VCaP (cell line): ENCODE results near the gene ALDH1A1.

Experiments
- H3K27ac ChIP-seq: fragments of 450-650 bp; 2 replicates; pipeline ENCODE4 v1.5.1; 2017
- TF ChIP-seq, protein P1 (sequence below): fragments of 450-650 bp; conservative IDR thresholded peaks from 2 replicates; pipeline ENCODE4 v1.5.1; 2017; ENCODE audit warnings: mild to moderate bottlenecking, moderate library complexity

The ALDH1A1 gene

DNA sequence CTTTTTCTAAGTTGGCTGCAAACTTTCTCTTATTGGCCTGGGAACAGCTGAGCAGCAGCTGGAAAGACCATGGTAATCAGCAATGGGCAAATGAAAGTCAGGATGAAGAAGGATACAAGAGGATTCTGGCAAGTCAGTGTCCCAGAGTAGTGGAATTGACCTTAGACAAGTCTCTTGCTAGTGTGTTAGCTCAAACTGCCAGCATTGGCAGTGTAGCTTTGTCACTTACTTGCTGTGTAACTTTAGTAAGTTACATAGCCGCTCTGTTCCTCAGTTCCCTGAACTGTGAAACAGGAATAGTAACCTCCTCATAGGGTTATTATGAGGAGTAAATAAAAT lies 3.6 kb downstream of the ALDH1A1 start:
- no peak overlapping the region for H3K27ac ChIP-seq
- TF ChIP-seq, protein P1, sequence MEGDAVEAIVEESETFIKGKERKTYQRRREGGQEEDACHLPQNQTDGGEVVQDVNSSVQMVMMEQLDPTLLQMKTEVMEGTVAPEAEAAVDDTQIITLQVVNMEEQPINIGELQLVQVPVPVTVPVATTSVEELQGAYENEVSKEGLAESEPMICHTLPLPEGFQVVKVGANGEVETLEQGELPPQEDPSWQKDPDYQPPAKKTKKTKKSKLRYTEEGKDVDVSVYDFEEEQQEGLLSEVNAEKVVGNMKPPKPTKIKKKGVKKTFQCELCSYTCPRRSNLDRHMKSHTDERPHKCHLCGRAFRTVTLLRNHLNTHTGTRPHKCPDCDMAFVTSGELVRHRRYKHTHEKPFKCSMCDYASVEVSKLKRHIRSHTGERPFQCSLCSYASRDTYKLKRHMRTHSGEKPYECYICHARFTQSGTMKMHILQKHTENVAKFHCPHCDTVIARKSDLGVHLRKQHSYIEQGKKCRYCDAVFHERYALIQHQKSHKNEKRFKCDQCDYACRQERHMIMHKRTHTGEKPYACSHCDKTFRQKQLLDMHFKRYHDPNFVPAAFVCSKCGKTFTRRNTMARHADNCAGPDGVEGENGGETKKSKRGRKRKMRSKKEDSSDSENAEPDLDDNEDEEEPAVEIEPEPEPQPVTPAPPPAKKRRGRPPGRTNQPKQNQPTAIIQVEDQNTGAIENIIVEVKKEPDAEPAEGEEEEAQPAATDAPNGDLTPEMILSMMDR, result no peak

DNA sequence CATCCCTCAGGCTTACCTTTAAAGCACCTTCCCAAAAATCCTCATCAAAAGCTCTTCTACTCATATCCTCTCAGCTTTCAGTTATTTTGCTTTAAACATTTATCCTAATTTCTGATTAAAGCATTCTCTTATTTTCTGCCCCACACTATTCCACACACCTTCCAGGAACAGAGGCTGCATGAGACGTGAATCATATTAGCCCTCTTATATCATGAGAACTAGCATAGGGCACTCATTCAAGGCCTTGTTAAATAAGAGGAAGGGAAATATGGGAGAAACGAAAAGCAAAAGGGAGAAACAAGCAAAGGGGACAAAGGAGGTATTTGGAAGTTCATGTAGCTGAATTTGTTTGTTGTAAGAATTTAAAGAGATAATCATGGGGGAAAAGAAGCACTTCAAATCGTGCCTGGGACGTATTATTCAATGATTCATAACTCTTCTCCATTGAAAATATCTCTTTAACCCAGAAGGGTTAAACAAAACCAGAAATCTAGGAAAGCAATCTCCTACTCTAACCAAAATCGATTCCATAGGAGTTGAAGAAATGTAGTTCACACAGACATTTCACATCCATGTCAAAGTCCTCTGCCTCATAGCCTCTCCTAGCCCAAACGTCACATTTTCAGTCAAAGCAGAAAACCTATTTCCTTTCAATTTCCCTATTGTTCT lies 4.1 kb downstream of the ALDH1A1 start:
- TF ChIP-seq, protein P1, result no peak
- no peak overlapping the region for H3K27ac ChIP-seq

DNA sequence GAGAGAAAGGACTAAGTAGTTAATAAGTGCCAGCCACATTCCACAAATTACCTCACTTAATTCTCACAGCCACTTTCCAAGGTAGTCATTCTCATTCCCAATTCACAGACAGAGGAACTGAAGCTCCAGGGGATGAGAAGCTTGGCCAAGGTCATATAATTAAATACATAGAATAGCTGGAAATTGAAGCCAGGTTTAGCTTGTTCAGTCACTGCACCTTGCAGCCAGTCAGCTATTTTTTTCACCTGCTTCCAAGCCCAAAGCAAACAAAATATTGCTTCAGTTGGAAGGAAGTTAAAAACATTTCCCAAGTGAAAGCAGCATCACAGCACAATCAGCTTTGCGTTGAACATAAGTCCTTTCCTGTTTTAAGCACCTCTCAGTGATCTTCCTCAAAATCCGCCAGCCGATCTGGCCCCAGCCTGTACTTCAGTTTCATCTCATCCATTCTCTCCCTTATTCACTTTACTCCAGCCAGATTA lies 4.8 kb downstream of the ALDH1A1 start:
- TF ChIP-seq, protein P1, result no peak
- H3K27ac ChIP-seq, result peak overlapping the region; percentile 1; the same call in 1 of the 2 replicates

DNA sequence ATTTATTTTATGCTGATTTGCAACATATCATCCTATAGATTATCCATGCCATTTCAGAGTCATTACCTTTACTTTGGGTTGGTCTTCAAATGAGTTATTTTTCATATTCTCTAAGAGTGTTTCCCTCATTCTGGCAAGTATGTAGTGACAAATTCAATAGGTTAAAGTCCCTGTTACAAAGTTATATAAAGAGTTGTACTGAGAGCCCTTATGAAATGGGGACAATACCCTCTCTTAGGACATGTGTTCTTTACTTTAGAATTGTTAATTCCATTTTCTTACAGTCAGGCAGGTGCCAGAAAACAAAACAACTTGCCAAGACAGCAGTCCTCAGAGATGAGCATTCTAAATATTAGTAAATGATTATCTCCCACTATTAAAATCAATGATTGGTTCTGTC lies 6.0 kb downstream of the ALDH1A1 start:
- H3K27ac ChIP-seq, result no peak overlapping the region
- TF ChIP-seq, protein P1, result no peak

DNA sequence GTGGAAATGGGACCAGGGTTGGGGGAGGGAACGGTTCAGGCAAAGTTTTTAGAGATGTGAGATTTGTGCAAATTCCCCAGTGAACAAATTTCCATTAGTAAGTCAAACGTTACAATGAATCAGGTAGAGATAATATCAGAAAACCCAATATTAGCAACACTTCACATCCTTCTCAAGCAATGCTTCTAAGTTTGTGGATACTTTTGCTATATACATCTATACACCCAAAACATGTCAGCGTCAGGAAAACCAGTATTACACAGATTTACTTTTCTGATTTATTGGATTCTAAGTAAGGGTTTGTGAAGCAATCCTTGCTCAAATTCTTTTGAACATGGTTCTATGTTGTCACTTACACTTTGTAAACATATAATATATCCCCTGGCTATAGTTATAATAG lies 6.5 kb downstream of the ALDH1A1 start:
- no peak overlapping the region for H3K27ac ChIP-seq
- TF ChIP-seq, protein P1, result no peak

DNA sequence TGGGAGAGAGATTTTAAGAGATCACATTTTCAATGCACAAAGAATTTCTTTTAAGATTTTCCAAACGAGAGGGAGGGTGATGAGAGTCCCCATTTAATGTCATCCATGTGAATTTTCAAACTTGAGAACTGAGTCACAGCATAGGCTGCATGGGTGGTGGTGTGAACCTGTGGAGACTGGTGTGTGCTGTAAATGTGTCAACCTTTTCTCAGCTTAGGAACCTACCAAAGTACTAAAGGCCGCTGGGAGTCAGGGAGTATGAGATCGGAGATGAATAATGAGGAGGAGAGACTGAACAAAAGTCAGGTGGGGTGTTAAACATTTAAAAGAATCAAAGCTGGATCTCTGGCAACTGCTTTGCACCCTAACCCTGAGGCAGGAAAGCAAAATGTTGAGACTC lies 7.5 kb downstream of the ALDH1A1 start:
- H3K27ac ChIP-seq, result no peak overlapping the region
- TF ChIP-seq, protein P1, result no peak

DNA sequence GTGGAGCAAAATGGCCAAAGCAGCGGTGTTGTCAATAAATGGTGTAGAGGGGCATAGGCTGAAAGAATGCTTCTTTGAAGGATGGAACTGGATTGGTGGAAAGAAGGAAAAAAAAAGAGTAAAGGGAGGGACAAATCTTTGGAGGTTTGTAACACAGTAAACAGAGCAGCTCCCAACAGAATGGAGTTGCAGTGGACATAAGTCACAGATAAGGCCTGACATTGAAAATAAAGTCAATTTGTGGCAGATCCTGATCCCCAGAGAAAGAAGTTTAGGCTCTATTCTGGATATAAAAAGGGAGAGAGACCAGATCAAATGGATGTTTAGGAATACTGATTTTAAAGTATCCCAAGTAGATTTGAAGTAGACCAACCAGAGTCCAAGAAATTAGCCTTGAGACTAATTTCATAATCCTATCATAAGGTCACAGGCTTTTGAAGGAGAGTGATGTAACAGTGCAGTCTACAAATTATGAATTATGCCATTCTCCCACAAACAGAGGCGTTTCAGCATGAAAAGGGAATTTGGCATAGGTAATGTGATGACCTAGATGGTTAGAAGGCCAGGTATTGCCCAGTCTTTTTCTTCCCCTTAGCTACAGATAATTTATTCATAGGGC lies 8.9 kb downstream of the ALDH1A1 start:
- TF ChIP-seq, protein P1, result no peak
- no peak overlapping the region for H3K27ac ChIP-seq
